Endodermal cell (in vitro differentiated cells): ENCODE results near the gene C2orf92. TPM values are rescaled to one million over a fixed set of nuclear protein-coding genes. Genes with fewer than 3 reads are reported as not detected.

Experiments used
- DNase-seq: peaks from one replicate; pipeline ENCODE4 v3.0.0-alpha.2; 2017
- H3K27ac ChIP-seq: 2 replicates; pipeline ENCODE4 v1.5.1; 2013; ENCODE audit warnings: mild to moderate bottlenecking, low read depth, low read length, moderate library complexity
- H3K27me3 ChIP-seq: 2 replicates; pipeline ENCODE4 v1.6.1; 2013; ENCODE audit warnings: mild to moderate bottlenecking, low read length, moderate library complexity; ENCODE audit not compliant: insufficient read depth, control insufficient read depth, poor library complexity, severe bottlenecking
- H3K36me3 ChIP-seq: 2 replicates; pipeline ENCODE4 v1.7.0; 2013; ENCODE audit warnings: mild to moderate bottlenecking, low read length, moderate library complexity; ENCODE audit not compliant: control insufficient read depth, insufficient read depth
- H3K4me1 ChIP-seq: one replicate; pipeline ENCODE4 v1.7.0; 2013; ENCODE audit warnings: low read length; ENCODE audit not compliant: control insufficient read depth, insufficient read depth
- H3K4me3 ChIP-seq: 2 replicates; pipeline ENCODE4 v1.5.1; 2013; ENCODE audit warnings: mild to moderate bottlenecking, low read length, moderate library complexity
- H3K9ac ChIP-seq: 2 replicates; pipeline ENCODE4 v1.6.1; 2013; ENCODE audit warnings: mild to moderate bottlenecking, low read length, moderate library complexity; ENCODE audit not compliant: poor library complexity, severe bottlenecking; ENCODE audit errors: extremely low read depth
- H3K9me3 ChIP-seq: 2 replicates; pipeline ENCODE4 v1.6.1; 2013; ENCODE audit warnings: mild to moderate bottlenecking, low read length, moderate library complexity; ENCODE audit not compliant: control insufficient read depth
- H3K27ac Mint-ChIP-seq: 2 replicates; pipeline ENCODE4 v1.8.0; 2020; ENCODE audit warnings: mixed read lengths
- H3K27me3 Mint-ChIP-seq: 2 replicates; pipeline ENCODE4 v1.8.0; 2021; ENCODE audit warnings: mild to moderate bottlenecking, mixed read lengths; ENCODE audit not compliant: insufficient read depth
- H3K36me3 Mint-ChIP-seq: 2 replicates; pipeline ENCODE4 v1.8.0; 2020; ENCODE audit warnings: low read depth, mixed read lengths
- H3K4me1 Mint-ChIP-seq: 2 replicates; pipeline ENCODE4 v1.8.0; 2020; ENCODE audit warnings: mixed read lengths
- H3K4me3 Mint-ChIP-seq: 2 replicates; pipeline ENCODE4 v1.8.0; 2020; ENCODE audit warnings: mild to moderate bottlenecking, moderate library complexity, mixed read lengths
- H3K9me3 Mint-ChIP-seq: 2 replicates; pipeline ENCODE4 v1.8.0; 2020; ENCODE audit warnings: mild to moderate bottlenecking, mixed read lengths
- CTCF ChIP-seq: fragments of 200-600 bp; sonication (generic); conservative IDR thresholded peaks from 2 replicates; pipeline ENCODE4 v1.5.0; 2021; ENCODE audit warnings: antibody characterized with exemption, mild to moderate bottlenecking
- WGBS, 2 experiments: methylation state at CpG; one replicate each; pipeline versions ENCODE4 v1.1.5 to v1.1.7; 2013; ENCODE audit warnings: missing lambda C conversion rate in 2 of 2, mixed read lengths in 1 of 2; ENCODE audit not compliant: insufficient coverage in 1 of 2, insufficient read length in 1 of 2; 5-methylcytosine and 5-hydroxymethylcytosine counted together
- total RNA-seq, 2 donors: library from RNA; stranded (reverse); fragmentation: NEBNext Ultra II Directional in 1 of 2; extraction: Animal tissue kit (Norgen Biotek cat#: 25700) in 1 of 2; gene quantifications; 2 replicates in 1 of 2; 3 replicates in 1 of 2; pipeline ENCODE4 v1.2.1, GENCODE V29; 2021

C2orf92 gene
- total RNA-seq, 2 donors from 2014 or later, result 12.5 to 17.4 TPM

- Mint-ChIP-seq H3K36me3 (peaks cover 30% of the 10 kb centered on the region), H3K27me3 (no peaks in the 10 kb centered on the region), H3K4me1 (peaks cover 12% of the 10 kb centered on the region), H3K4me3 (peak overlapping the region; percentile 83), H3K9me3 (no peaks in the 10 kb centered on the region), H3K27ac (peak overlapping the region; percentile 76)
- no peaks in the 10 kb centered on the region for H3K27me3 ChIP-seq
- H3K4me3 ChIP-seq, result peak overlapping the region; percentile 95
- no peak overlapping the region for H3K27ac ChIP-seq
- no peak for TF ChIP-seq CTCF
- 90 to 97% methylated on average over 2 to 4 of the region's 4 CpGs for WGBS, 2 experiments
- peaks cover 5% of the 10 kb centered on the region for H3K4me1 ChIP-seq
- H3K9me3 ChIP-seq, result no peaks in the 10 kb centered on the region
- H3K36me3 ChIP-seq, result peaks cover 31% of the 10 kb centered on the region
- DNase-seq, result no peak
- no peak overlapping the region for H3K9ac ChIP-seq
These were observed 22.5 kb upstream of the C2orf92 start for GRCh38 chr2:97646977-97647376.

- Histone ChIP-seq H3K27me3 (no peaks in the 10 kb centered on the region), H3K27ac (no peak overlapping the region), H3K36me3 (peaks cover 46% of the 10 kb centered on the region), H3K4me1 (no peaks in the 10 kb centered on the region), H3K9me3 (peaks cover 9% of the 10 kb centered on the region), H3K9ac (no peak overlapping the region), H3K4me3 (no peak overlapping the region)
- no peak overlapping the region for H3K4me3 Mint-ChIP-seq
- 95% methylated on average over 4 of the region's 4 CpGs for WGBS, 2 experiments
- TF ChIP-seq CTCF, result no peak
- DNase-seq, result no peak
- peaks cover 64% of the 10 kb centered on the region for H3K36me3 Mint-ChIP-seq
- peaks cover 27% of the 10 kb centered on the region for H3K9me3 Mint-ChIP-seq
- H3K4me1 Mint-ChIP-seq, result peaks cover 5% of the 10 kb centered on the region
- H3K27ac Mint-ChIP-seq, result no peak overlapping the region
- no peaks in the 10 kb centered on the region for H3K27me3 Mint-ChIP-seq
These were observed 18.4 kb upstream of the C2orf92 start for GRCh38 chr2:97651114-97651513.

- 86 to 96% methylated on average over 2 of the region's 2 CpGs for WGBS, 2 experiments
- Histone ChIP-seq H3K4me3 (no peak overlapping the region), H3K4me1 (no peaks in the 10 kb centered on the region), H3K27me3 (no peaks in the 10 kb centered on the region), H3K9ac (no peak overlapping the region), H3K9me3 (peaks cover 9% of the 10 kb centered on the region), H3K36me3 (peaks cover 45% of the 10 kb centered on the region), H3K27ac (no peak overlapping the region)
- peaks cover 73% of the 10 kb centered on the region for H3K36me3 Mint-ChIP-seq
- peaks cover 27% of the 10 kb centered on the region for H3K9me3 Mint-ChIP-seq
- TF ChIP-seq CTCF, result no peak
- H3K27ac Mint-ChIP-seq, result no peak overlapping the region
- no peaks in the 10 kb centered on the region for H3K4me1 Mint-ChIP-seq
- H3K27me3 Mint-ChIP-seq, result no peaks in the 10 kb centered on the region
- no peak overlapping the region for H3K4me3 Mint-ChIP-seq
- no peak for DNase-seq
These were observed 16.0 kb upstream of the C2orf92 start for GRCh38 chr2:97653473-97653872.
